Coronary artery (tissue), 2 donors: ENCODE results near the gene LIPK.

Experiments used
- DNase-seq: peaks from one replicate; pipeline ENCODE4 v3.0.0-alpha.2; 2017; ENCODE audit warnings: low spot score
- H3K27ac ChIP-seq, 2 donors: fragments of 200-600 bp; sonication (generic); one replicate each; pipeline ENCODE4 v1.5.1; 2016 to 2019
- H3K4me3 ChIP-seq: fragments of 200-600 bp; sonication (generic); 2 replicates; pipeline ENCODE4 v1.5.1; 2016; ENCODE audit warnings: mild to moderate bottlenecking, moderate library complexity
- TF ChIP-seq, protein P1 (sequence below): fragments of 200-600 bp; sonication (generic); IDR thresholded peaks from one replicate; pipeline ENCODE4 v1.5.1; 2019; ENCODE audit warnings: antibody characterized with exemption

Gene LIPK

DNA sequence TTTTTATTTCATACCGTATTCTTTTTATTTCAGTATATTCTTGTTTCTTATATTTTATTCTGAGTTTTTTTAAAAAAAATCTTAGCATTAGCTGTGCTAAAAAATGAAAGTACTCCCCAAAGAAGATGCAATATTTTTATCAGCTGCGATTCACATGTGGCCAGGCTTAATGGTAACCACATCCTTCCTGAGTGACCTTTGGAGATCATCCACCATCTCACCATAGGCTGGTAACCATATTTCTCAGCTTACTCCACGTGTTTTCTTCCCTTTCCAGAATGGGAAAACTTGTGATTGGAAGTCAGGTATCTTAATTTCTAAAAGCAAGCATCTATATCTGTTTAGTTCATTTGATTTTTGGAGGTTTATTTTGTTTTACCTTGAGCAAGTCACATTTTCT lies 77.7 kb downstream of the LIPK start:
- H3K4me3 ChIP-seq, result no peak overlapping the region
- no peak overlapping the region for H3K27ac ChIP-seq
- no peak for DNase-seq
- TF ChIP-seq, protein P1, sequence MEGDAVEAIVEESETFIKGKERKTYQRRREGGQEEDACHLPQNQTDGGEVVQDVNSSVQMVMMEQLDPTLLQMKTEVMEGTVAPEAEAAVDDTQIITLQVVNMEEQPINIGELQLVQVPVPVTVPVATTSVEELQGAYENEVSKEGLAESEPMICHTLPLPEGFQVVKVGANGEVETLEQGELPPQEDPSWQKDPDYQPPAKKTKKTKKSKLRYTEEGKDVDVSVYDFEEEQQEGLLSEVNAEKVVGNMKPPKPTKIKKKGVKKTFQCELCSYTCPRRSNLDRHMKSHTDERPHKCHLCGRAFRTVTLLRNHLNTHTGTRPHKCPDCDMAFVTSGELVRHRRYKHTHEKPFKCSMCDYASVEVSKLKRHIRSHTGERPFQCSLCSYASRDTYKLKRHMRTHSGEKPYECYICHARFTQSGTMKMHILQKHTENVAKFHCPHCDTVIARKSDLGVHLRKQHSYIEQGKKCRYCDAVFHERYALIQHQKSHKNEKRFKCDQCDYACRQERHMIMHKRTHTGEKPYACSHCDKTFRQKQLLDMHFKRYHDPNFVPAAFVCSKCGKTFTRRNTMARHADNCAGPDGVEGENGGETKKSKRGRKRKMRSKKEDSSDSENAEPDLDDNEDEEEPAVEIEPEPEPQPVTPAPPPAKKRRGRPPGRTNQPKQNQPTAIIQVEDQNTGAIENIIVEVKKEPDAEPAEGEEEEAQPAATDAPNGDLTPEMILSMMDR, result no peak

GRCh38 chr10:88786032-88786770 lies 80.2 kb downstream of the LIPK start:
- Histone ChIP-seq H3K4me3 (no peak overlapping the region), H3K27ac (no peak overlapping the region)
- TF ChIP-seq, protein P1, result no peak
- DNase-seq, result no peak

DNA sequence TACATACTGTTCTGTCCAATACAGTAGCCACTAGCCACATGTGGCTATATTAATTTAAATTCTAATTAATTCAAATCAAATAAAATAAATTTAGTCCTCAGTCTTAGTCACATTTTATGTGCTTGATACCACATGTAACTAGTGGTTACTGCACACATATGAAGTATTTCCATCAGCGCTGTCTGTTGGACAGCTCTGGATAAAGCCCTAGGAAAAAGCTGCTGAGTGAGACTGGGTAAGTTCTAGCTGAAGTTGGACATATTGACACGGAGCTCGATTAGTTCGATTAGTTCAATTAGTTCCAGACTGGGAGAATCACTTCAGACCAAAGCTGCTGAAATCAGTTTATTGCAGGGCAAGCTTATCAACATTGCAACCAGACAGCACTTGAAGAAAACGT lies 81.4 kb downstream of the LIPK start:
- TF ChIP-seq, protein P1, result no peak
- H3K4me3 ChIP-seq, result no peak overlapping the region
- DNase-seq, result no peak

GRCh38 chr10:88788924-88789323 lies 82.9 kb downstream of the LIPK start:
- Histone ChIP-seq H3K27ac (no peak overlapping the region), H3K4me3 (no peak overlapping the region)
- DNase-seq, result no peak
- TF ChIP-seq, protein P1, result no peak

More for the DNA sequence above, 81.4 kb downstream of the LIPK start:
- no peak overlapping the region for H3K27ac ChIP-seq

DNA sequence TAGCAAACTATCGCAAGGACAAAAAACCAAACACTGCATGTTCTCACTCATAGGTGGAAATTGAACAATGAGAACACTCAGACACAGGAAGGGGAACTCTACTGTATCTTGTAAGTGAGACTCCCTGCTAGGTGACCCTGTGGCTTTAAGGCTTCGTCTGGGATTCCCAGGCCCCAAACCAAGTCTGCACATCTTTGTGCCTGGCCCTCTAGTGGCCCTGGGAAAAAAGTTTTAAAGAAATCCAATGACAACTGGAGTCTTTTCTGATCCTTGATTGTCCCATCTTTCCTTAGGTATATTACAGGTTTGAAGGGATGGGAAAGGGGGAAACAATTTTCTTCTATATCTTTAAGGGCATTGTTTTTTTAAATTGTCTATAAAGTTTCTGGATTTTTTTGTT lies 85.9 kb downstream of the LIPK start:
- no peak for DNase-seq
- no peak overlapping the region for H3K4me3 ChIP-seq
- H3K27ac ChIP-seq, result no peak overlapping the region
- TF ChIP-seq, protein P1, result no peak

GRCh38 chr10:88792661-88793060 lies 86.6 kb downstream of the LIPK start:
- TF ChIP-seq, protein P1, result no peak
- H3K27ac ChIP-seq, result no peak overlapping the region
- DNase-seq, result no peak
- no peak overlapping the region for H3K4me3 ChIP-seq

- TF ChIP-seq, protein P1, result no peak
- no peak overlapping the region for H3K27ac ChIP-seq
- no peak for DNase-seq
- no peak overlapping the region for H3K4me3 ChIP-seq
Observed at GRCh38 chr10:88793712-88794299, 87.8 kb downstream of the LIPK start.
